PC-9 (cell line): Measurements from ENCODE around the gene OR6C2.
"Not testable (repeated sequence)": the region's sequence is repeated elsewhere in the genome, so short reads cannot be mapped to it uniquely, and the experiment has no call there.

Experiments used
- CTCF ChIP-seq: fragments of 200-600 bp; sonication (generic); conservative IDR thresholded peaks from 2 replicates; pipeline ENCODE4 v1.6.1; 2017; ENCODE audit warnings: mixed run types, antibody characterized with exemption, mild to moderate bottlenecking, moderate library complexity
- EZH2 ChIP-seq: fragments of 200-600 bp; sonication (generic); IDR thresholded peaks from 2 replicates; pipeline ENCODE4 v1.8.0; 2017; ENCODE audit warnings: antibody characterized with exemption, low read depth

DNA sequence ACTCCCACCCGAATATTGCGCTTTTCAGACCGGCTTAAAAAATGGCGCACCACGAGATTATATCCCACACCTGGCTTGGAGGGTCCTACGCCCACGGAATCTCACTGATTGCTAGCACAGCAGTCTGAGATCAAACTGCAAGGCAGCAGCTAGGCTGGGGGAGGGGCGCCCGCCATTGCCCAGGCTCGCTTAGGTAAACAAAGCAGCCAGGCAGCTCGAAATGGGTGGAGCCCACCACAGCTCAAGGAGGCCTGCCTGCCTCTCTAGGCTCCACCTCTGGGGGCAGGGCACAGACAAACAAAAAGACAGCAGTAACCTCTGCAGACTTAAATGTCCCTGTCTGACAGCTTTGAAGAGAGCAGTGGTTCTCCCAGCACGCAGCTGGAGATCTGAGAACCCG is 40.4 kb downstream of the OR6C2 start:
- not testable (repeated sequence) for TF ChIP-seq CTCF, EZH2
